ENCODE measurements around the gene FSTL1.

The FSTL1 gene

DNA sequence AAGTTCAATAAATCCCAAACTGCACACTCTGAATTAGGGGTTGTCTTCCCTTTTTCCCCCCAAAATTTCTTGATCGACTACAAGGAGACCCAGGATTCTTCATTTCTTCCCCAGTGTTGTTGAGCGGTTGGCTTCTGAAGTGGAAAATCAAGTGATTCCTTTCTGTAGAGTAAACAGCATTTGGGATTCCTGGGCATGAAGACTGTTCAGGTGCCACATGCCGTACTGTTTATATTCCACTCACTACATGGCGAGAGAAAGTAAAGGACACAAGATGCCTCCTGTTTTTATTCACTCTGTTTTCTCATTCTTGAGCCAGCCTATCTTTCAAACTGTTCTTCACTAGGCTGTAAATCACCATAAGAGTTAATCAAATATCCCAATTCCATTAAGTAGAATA lies 12.6 kb downstream of the FSTL1 start:
- DNase-seq = no peak

DNA sequence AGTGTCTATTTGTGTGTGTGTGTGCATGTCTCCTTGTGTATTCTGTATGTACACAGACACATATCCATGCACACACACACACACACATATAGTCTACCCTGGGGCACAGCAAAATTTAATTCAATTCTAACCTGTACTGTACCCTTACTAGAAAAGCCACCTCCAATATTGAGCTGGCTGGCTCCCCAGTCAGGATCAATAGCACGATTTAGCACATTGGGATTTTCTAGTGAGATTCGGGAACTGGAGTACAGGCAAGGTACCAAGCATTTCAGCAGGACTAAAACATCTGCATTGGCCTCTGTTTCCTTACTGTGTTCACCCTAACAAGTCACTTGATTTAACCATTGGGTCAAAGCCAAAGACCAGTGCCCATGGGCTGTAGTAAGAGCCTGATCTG lies 13.2 kb downstream of the FSTL1 start:
- DNase-seq = no peak

- no peak for DNase-seq
These were observed 14.2 kb downstream of the FSTL1 start for GRCh38 chr3:120436523-120437050.

GRCh38 chr3:120435621-120436020 lies 15.2 kb downstream of the FSTL1 start:
- peak in 1 of 2 experiments; percentile 77 for DNase-seq

DNA sequence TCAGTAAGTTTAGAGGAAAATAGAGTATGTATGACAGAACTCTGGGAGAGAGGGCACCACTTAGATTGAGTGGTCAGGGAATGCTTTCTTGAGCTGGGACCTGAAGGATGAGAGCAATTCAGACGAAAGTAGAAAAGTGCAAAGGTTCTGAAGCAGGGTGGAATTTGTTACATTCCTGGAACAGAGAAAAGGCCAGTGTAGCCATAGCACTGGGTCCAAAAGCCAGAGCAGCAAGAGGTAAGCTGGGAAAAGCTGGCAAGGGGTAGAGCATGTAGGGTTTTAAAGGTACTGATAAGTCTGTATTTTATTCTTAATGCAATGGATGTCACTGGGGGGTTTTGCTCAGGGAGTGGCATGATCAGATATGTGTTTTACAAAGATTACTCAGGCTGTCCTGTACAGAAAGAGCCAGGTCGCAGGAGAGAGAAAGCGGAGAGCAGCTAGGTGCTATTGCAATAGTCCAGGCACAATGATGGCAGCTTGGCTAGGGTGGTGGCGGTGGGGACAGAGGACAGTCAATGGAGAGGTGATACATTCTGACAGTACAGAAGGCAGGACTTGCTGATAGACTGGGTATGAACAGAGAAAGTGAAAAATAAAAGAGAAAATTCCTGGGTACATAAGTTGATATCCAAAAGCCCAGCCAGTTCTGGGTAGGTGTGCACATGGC lies 17.0 kb downstream of the FSTL1 start:
- DNase-seq = no peak

DNA sequence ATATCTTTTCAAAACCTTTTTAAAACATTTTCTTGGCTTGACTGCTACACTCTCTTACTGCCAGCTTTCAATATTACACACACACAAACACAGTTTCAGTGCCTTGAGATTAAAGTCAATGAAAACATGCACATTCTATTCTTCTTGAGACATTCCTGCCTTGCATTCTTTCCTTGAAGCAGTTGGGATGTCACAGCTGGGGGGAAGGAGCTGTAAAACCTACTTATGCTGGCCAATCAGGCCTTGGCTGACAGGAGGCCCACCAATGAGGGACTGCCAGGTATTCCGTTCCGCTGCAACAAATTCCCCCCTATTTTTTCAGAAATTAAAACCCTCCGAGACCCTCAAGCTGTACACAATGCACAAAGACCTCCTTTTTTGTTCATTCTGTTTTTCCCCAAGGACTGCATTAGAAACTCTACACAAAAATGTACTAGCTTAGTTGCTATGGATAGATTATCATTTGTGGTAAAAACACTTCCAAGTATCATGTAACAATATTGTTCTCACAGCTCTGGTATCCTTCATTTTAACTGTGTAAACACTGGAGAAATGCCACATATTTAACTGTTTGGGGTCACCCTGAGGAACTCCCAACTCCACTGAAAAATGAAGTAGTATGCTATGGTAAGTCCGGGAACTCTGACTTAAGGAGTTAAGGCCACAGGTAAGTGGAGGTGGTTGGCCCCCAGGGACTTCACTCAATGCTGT lies 18.5 kb downstream of the FSTL1 start:
- DNase-seq = no peak

GRCh38 chr3:120429921-120430361 lies 20.9 kb downstream of the FSTL1 start:
- DNase-seq = no peak

- DNase-seq = no peak
These were observed 21.9 kb downstream of the FSTL1 start for GRCh38 chr3:120428924-120429323.

DNA sequence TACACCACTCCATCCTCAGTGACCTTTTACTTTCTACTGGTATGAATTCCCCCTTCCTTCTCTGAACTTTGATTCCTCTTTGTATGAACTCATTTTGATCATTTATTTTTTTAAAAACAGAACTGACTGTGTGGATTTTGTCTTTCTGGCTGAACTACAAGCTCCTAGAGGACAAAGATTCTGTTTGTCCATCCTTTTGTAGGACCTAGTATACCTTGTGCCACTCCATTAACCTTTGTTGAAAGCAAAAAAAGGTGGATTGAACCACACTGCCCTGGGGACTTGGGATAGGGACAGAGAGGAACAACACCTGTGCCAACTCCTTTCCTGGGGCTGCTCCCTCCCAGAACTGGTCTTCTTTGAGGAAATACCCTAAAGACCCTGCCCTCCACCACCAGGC lies 23.6 kb downstream of the FSTL1 start:
- DNase-seq = no peak

- no peak for DNase-seq
These were observed 25.1 kb downstream of the FSTL1 start for GRCh38 chr3:120425572-120426250.

DNA sequence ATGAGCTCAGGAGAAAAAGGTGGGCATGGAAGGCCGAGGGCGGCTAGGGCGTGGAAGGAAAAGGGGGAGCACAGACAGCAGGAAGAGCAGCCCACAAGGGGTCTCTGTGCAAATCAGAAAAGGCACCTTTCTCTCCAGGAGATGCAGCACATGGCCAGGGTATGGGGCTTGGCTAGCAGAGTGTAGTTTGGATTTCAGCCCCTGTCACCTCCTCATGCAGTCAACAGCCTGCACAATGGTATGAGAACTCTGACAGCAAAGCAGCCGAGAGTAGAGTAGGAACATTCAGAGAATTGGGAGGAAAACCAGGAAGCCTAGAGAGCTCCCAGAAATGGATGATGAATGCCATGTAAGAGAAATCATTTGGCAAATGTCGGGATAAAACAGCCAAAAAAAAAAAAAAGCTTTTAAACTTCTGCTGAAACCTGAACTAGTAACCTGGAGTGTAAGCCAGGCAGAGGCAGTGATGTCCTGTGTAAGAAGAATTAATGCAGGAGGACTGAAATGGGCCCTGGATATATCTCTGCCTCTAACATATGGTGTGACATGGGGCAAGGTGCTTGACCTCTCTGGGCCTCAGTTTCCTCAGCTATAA lies 25.7 kb downstream of the FSTL1 start:
- DNase-seq = no peak

DNA sequence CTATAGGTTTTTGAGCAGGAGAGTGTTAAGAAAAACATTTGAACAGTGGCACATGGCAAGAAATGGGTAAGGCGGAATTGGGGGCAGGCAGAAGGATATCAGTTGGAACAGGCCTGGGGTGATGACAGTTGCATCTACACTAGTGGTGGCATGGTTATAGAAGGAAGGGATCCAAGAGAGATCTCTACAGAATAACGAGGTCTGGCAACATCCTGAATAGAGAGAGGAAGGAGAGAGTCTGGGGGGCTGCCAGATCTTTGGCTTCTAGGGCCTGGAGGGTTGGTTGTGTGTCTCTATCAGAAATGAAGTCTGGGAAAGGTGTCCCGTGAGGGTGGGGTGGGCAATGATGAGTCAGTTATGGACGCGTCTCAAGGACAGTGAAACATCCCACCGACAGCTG lies 26.3 kb downstream of the FSTL1 start:
- DNase-seq = no peak

DNA sequence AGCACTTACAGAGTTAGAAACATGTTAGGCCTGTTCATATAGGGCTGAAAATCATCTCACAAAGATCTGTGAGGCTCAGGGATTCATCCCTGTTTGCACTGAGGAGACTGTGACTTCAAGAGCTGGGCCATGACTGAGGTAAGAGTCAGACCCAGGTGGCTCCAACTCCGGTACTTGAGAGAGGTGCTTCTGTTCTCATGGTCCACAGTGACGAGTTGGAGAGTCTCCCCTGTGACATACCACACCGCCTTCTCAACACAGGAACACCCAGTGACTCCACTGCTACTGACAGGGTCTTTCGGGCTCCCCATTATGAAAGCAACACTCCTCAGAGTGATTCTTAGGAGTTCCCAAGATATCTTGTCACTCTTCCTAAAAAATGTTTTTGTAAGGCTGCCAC lies 27.4 kb downstream of the FSTL1 start:
- DNase-seq = no peak

DNA sequence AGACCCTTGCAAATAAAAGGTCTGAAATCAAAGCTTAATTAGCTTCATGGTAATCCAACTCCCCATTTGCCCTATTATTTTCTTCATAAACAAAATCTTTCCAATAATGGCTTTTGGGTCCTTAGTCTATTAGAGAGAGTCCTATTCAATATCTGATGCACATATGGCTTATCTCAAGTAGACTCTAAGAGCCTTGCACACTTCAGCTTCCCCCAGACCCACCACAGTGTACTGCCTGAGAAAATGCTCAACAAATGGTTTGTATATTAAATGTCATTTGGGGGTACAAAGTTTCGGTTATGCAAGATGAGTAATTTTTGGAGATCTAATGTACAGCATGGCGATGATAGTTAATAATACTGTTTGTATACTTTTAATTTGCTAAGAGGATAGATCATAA lies 28.9 kb downstream of the FSTL1 start:
- DNase-seq = no peak

- no peak for DNase-seq
These were observed 29.8 kb downstream of the FSTL1 start for GRCh38 chr3:120420928-120421551.

- DNase-seq = no peak
These were observed 30.4 kb downstream of the FSTL1 start for GRCh38 chr3:120420360-120420759.

GRCh38 chr3:120419797-120420196 lies 31.0 kb downstream of the FSTL1 start:
- DNase-seq = no peak

GRCh38 chr3:120418866-120419490 lies 31.8 kb downstream of the FSTL1 start:
- DNase-seq = peak; percentile 61 to 78

DNA sequence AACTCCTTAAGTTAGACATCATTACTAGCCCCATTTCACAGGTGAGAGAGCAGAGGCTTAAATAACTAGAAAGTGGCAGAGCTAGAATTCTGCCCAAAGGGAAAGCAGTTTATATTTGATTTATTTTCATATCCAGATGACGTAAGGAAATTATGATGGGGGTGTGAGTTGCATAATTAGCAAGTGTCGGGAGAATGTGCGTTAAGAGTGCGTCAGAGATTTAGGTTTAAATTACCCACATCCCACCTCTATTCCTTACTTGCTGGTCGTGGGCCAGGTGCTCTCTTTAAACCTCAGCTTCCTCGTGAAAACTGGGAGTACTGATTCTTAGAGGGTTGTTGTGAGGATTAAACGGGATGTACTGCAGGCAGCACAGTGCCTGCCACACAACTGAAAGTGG lies 32.3 kb downstream of the FSTL1 start:
- no peak for DNase-seq

DNA sequence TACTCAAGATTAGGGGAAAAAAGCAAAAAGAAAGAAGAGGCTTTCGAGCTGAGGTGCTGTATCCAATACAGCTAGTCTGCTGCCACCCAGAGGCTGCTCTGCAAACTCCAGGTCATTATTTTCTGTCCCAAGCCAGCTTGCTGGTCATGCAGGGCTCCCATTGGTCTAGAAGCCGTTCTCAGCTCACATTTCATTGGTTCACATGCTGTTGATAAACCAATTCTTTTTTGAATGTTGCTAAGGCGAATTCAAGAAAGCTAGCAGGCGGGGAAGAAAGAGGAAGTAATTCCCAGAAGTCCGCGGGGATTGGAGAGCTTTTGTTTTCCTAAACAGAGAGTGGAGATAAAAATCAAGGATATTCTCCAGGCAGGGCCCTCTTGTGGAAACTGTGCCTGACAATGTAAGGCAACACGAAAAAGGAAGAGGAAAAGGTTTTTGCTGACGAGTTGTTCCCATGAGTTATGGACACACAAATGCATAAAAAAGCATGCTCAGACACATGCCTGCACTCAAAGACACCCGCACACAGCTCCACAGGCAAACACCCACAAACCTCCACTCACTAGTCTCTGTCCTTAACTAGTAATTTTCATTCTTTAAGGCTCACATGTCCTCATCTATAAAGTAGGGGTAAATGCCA lies 33.4 kb downstream of the FSTL1 start:
- DNase-seq = peak; percentile 93 to 98

DNA sequence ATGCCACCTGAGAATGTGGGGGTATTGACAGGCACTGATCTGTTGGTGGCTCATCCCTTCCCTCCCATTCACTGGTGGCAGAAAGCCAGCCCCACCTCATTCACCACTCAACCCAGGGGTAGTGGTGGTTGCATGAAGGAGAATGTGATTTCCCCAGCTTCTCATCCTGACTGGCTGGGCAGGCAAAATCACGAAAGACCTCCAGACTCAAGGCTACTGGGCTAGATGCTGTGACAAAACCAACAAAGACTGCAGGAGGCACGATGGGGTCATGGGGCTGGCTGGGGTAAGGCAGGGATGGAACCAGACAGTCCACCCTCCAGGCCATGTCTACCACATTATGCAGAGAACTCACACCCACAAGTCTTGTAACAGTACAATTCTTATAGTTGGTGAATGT lies 33.9 kb downstream of the FSTL1 start:
- peak in 1 of 2 experiments; percentile 56 for DNase-seq

DNA sequence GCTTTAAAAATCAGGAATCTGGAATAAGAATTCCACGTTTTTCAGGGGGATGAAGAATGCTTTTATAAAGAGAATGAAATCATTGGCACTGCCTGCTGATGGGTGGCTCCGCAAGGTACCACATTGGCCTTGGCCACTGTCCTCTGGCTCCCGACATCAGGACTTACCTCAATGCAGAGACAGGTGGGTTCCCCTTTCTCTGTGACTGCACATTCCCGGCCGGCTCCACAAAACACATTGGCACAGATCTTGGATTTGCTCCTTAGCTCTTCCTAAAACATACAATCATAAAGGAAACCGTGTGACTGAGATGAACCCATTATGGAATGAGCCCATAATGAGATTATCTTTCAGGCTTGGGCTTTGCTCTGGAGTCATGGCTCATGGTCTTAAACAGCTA lies 35.0 kb downstream of the FSTL1 start:
- no peak for DNase-seq

All from NCI-H2081 (cell line).